Thyroid gland (tissue), 4 donors: ENCODE data around the gene VSNL1. TPM values are rescaled to one million over a fixed set of nuclear protein-coding genes. Genes with fewer than 3 reads are reported as not detected.

Experiments used
- DNase-seq, 2 donors: peaks; one replicate each; pipeline ENCODE4 v3.0.0-alpha.2; 2019
- H3K27ac ChIP-seq, 3 donors: fragments of 200-600 bp; sonication (generic); 1 replicate in 2 of 3; 2 replicates in 1 of 3; pipeline ENCODE4 v1.5.1; 2016 to 2019; ENCODE audit warnings: mild to moderate bottlenecking in 1 of 3, moderate library complexity in 1 of 3
- H3K27me3 ChIP-seq: fragments of 200-600 bp; sonication (generic); one replicate; pipeline ENCODE4 v1.5.1; 2019
- H3K36me3 ChIP-seq, 2 donors: fragments of 200-600 bp; sonication (generic); one replicate each; pipeline ENCODE4 v1.5.1; 2016 to 2019
- H3K4me1 ChIP-seq, 2 donors: fragments of 200-600 bp; sonication (generic); one replicate each; pipeline ENCODE4 v1.5.1; 2017 to 2019
- H3K4me3 ChIP-seq, 3 donors: fragments of 200-600 bp; sonication (generic); replicated peaks in 1 of 3; 1 replicate in 2 of 3; 2 replicates in 1 of 3; pipeline ENCODE4 v1.5.1; 2016; ENCODE audit warnings: mild to moderate bottlenecking in 1 of 3
- H3K9me3 ChIP-seq: fragments of 200-600 bp; sonication (generic); one replicate; pipeline ENCODE4 v1.5.1; 2017
- POLR2A ChIP-seq, 2 donors: fragments of 450-650 bp; IDR thresholded peaks; one replicate each; pipeline ENCODE4 v1.6.1; 2017; ENCODE audit warnings: antibody characterized with exemption in 2 of 2, mild to moderate bottlenecking in 2 of 2, moderate library complexity in 1 of 2
- whole genome bisulfite sequencing, 2 donors: methylation state at CpG; one replicate each; pipeline ENCODE4 v1.1.5; 2017; 5-methylcytosine and 5-hydroxymethylcytosine counted together
- intact Hi-C: fragments of 100-400 bp; cut with DNase I; formaldehyde crosslinking; loops from one replicate; pipeline ENCODE4 v1.15.1; 2023
- total RNA-seq, 4 donors: library from RNA; depleted of rRNA; stranded (reverse); fragments of >200 nt; gene quantifications; one replicate each; pipeline ENCODE4 v1.2.3, GENCODE V29; 2016
- TF ChIP-seq, protein P1 (sequence below), 6 experiments: fragments of 200-600 bp in 3 of 6; fragments of 450-650 bp in 3 of 6; sonication (generic) in 3 of 6; IDR thresholded peaks; one replicate each; pipeline ENCODE4 v1.5.1; 2016 to 2019; ENCODE audit warnings: antibody characterized with exemption in 6 of 6, mild to moderate bottlenecking in 2 of 6, inconsistent platforms in 1 of 6, moderate library complexity in 1 of 6

Gene VSNL1
- total RNA-seq, 4 donors from 2014 or later = 0.33 to 0.45 TPM; not detected in 2

- no peaks in the 10 kb centered on the region for H3K4me1 ChIP-seq
- no peak overlapping the region for H3K27ac ChIP-seq
- no peak overlapping the region for H3K4me3 ChIP-seq
- H3K9me3 ChIP-seq = no peaks in the 10 kb centered on the region
- intact Hi-C loops = no loop called here
- peak; percentile 46 to 68 for DNase-seq
- 26 to 35% methylated on average over 6 of the region's 6 CpGs for WGBS, 2 donors
- H3K36me3 ChIP-seq = no peaks in the 10 kb centered on the region
- TF ChIP-seq, protein P1, sequence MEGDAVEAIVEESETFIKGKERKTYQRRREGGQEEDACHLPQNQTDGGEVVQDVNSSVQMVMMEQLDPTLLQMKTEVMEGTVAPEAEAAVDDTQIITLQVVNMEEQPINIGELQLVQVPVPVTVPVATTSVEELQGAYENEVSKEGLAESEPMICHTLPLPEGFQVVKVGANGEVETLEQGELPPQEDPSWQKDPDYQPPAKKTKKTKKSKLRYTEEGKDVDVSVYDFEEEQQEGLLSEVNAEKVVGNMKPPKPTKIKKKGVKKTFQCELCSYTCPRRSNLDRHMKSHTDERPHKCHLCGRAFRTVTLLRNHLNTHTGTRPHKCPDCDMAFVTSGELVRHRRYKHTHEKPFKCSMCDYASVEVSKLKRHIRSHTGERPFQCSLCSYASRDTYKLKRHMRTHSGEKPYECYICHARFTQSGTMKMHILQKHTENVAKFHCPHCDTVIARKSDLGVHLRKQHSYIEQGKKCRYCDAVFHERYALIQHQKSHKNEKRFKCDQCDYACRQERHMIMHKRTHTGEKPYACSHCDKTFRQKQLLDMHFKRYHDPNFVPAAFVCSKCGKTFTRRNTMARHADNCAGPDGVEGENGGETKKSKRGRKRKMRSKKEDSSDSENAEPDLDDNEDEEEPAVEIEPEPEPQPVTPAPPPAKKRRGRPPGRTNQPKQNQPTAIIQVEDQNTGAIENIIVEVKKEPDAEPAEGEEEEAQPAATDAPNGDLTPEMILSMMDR (IDR thresholded peaks at IDR 0.05) = no peak
- no peak for TF ChIP-seq POLR2A (IDR thresholded peaks at IDR 0.05)
- H3K27me3 ChIP-seq = no peaks in the 10 kb centered on the region
Measured at GRCh38 chr2:17620280-17620679, 79.8 kb downstream of the VSNL1 start.

DNA sequence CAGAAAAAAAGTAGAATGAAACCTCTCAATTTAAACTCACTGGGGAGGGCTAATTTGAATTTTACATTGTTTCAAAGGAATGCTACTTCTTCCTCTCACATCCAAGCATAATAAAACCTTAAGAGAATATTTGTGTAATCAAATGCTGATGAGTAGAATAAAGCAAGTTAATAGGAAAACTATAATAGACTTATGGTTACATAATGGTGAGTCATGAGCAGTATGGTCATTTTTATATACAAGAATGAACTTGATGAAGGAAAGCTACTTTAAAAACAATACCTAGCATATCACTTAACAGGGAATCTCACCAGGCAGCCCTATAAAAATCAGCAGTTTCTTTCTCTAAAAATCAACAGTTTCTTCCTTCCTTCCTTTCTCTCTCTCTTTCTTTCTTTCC, 80.3 kb downstream of the VSNL1 start:
- H3K36me3 ChIP-seq = no peaks in the 10 kb centered on the region
- H3K4me3 ChIP-seq = no peak overlapping the region
- H3K9me3 ChIP-seq = no peaks in the 10 kb centered on the region
- no peaks in the 10 kb centered on the region for H3K27me3 ChIP-seq
- no peak overlapping the region for H3K27ac ChIP-seq
- no peak for TF ChIP-seq POLR2A (IDR thresholded peaks at IDR 0.05)
- TF ChIP-seq, protein P1 (IDR thresholded peaks at IDR 0.05) = no peak
- DNase-seq = no peak
- H3K4me1 ChIP-seq = no peaks in the 10 kb centered on the region
- intact Hi-C loops = no loop called here

DNA sequence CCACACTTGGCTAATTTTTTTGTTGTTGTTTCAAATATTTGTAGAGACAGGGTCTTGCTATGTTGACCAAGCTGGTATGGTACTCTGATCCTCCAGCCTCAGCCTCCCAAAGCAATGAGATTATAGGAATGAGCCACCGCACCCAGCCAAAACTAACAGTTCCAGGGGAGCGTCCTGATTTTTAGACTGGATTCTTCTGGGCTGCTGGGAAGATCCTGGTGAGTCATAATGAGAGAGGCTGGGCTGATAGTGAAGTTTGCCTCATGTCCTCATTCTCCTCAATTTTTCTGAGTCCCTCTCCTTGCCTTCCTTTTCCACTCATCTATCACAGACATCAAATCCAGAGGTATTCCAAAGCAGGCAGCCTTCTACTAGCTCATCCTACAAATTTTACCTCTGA, 81.3 kb downstream of the VSNL1 start:
- 89 to 90% methylated on average over 2 of the region's 2 CpGs for WGBS, 2 donors
- intact Hi-C loops = no loop called here
- Histone ChIP-seq H3K36me3 (no peaks in the 10 kb centered on the region), H3K9me3 (no peaks in the 10 kb centered on the region), H3K4me1 (no peaks in the 10 kb centered on the region), H3K4me3 (no peak overlapping the region), H3K27ac (no peak overlapping the region), H3K27me3 (no peaks in the 10 kb centered on the region)
- DNase-seq = no peak
- no peak for TF ChIP-seq POLR2A (IDR thresholded peaks at IDR 0.05)
- TF ChIP-seq, protein P1 (IDR thresholded peaks at IDR 0.05) = no peak

DNA sequence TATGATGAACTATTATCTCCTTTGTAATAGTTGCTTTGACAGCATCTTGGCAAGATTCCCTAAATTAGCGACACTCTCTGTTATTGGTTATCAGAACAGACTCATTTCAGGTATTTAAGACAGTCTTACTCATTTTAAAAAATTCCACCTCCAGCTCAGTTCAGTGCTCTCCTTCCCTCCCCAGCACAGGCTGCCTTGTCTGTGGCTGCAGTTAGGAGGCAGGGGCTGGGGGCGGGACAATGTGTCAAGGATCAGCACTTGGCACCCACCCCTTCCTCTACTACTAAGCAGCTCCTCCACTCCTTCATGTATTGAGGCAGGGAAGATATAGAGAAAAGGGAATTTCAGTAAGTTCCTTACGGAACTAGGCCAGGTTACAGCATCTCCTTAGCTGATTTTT, 85.0 kb downstream of the VSNL1 start:
- H3K36me3 ChIP-seq = no peaks in the 10 kb centered on the region
- H3K9me3 ChIP-seq = no peaks in the 10 kb centered on the region
- H3K27ac ChIP-seq = no peak overlapping the region
- no peaks in the 10 kb centered on the region for H3K4me1 ChIP-seq
- DNase-seq = no peak
- H3K27me3 ChIP-seq = no peaks in the 10 kb centered on the region
- no peak for TF ChIP-seq POLR2A (IDR thresholded peaks at IDR 0.05)
- TF ChIP-seq, protein P1 (IDR thresholded peaks at IDR 0.05) = no peak
- 96 to 99% methylated on average over 3 of the region's 3 CpGs for WGBS, 2 donors
- intact Hi-C loops = no loop called here
- H3K4me3 ChIP-seq = no peak overlapping the region

GRCh38 chr2:17626986-17627385, 86.5 kb downstream of the VSNL1 start:
- TF ChIP-seq POLR2A (IDR thresholded peaks at IDR 0.05) = no peak
- TF ChIP-seq, protein P1 (IDR thresholded peaks at IDR 0.05) = no peak
- Histone ChIP-seq H3K27ac (no peak overlapping the region), H3K9me3 (no peaks in the 10 kb centered on the region), H3K4me1 (no peaks in the 10 kb centered on the region), H3K4me3 (no peak overlapping the region), H3K27me3 (no peaks in the 10 kb centered on the region), H3K36me3 (no peaks in the 10 kb centered on the region)
- WGBS, 2 donors = 79 to 94% methylated on average over 3 of the region's 3 CpGs
- intact Hi-C loops = no loop called here
- no peak for DNase-seq
